ENCODE data around the gene MXRA5. TPM values are rescaled to one million over a fixed set of nuclear protein-coding genes. Genes with fewer than 3 reads are reported as not detected.
"Not testable (repeated sequence)": the region's sequence is repeated elsewhere in the genome, so short reads cannot be mapped to it uniquely, and the experiment has no call there.

Gene MXRA5
- total and polyA plus RNA-seq, 4 donors: 0.55 to 17.0 (median 3.9) TPM

DNA sequence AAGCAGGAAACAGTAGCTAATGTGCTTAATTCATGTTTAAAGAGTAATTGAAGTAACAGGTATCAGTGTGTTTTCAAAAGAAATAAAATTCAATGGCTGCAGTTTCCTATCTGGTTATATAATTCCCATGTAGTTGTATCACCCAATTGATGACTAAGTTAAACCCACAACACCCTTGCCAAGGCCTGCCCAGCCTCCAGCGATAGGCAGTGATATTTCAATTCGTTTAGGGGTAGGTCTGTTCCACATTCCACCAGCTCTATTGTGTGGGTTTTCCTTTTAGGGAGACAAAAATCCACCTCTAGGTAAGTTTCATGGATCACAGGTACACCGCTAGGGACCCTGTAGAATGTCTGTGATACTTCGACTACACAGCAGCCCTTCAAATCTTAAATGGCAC is 24.7 kb upstream of the MXRA5 start:
- DNase-seq (no peak), ATAC-seq (ENCODE audit: insufficient read depth, low FRiP score) (no peak)
- 87 to 94% methylated on average over 4 of the region's 4 CpGs for WGBS, 2 donors
- H3K9ac ChIP-seq (ENCODE audit: insufficient read depth in 1 of 2, low read length in 2 of 2): no peak overlapping the region
- H3K27me3 ChIP-seq (ENCODE audit: control insufficient read depth in 3 of 3, insufficient read depth in 3 of 3, low read length in 2 of 3): no peaks in the 10 kb centered on the region
- no peak overlapping the region for H3K27ac ChIP-seq (ENCODE audit: low read depth in 1 of 2, low read length in 1 of 2)
- no peaks in the 10 kb centered on the region for H3K9me3 ChIP-seq (ENCODE audit: control insufficient read depth in 4 of 4, insufficient read depth in 3 of 4, low read length in 3 of 4)
- TF ChIP-seq, protein P1, sequence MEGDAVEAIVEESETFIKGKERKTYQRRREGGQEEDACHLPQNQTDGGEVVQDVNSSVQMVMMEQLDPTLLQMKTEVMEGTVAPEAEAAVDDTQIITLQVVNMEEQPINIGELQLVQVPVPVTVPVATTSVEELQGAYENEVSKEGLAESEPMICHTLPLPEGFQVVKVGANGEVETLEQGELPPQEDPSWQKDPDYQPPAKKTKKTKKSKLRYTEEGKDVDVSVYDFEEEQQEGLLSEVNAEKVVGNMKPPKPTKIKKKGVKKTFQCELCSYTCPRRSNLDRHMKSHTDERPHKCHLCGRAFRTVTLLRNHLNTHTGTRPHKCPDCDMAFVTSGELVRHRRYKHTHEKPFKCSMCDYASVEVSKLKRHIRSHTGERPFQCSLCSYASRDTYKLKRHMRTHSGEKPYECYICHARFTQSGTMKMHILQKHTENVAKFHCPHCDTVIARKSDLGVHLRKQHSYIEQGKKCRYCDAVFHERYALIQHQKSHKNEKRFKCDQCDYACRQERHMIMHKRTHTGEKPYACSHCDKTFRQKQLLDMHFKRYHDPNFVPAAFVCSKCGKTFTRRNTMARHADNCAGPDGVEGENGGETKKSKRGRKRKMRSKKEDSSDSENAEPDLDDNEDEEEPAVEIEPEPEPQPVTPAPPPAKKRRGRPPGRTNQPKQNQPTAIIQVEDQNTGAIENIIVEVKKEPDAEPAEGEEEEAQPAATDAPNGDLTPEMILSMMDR (IDR thresholded peaks at IDR 0.05; ENCODE audit: control extremely low read depth, extremely low read depth): no peak
- no peak overlapping the region for H3K4me3 ChIP-seq
- H3K36me3 ChIP-seq (ENCODE audit: control insufficient read depth in 4 of 4, insufficient read depth in 4 of 4, low read length in 4 of 4): no peaks in the 10 kb centered on the region
- H3K4me1 ChIP-seq (ENCODE audit: control insufficient read depth in 5 of 5, insufficient read depth in 5 of 5, low read length in 5 of 5): no peaks in the 10 kb centered on the region

- no peak overlapping the region for H3K4me3 ChIP-seq
- H3K27ac ChIP-seq (ENCODE audit: low read depth in 1 of 2, low read length in 1 of 2): no peak overlapping the region
- 45 to 54% methylated on average over 3 of the region's 3 CpGs for WGBS, 2 donors
- H3K36me3 ChIP-seq (ENCODE audit: control insufficient read depth in 4 of 4, insufficient read depth in 4 of 4, low read length in 4 of 4): no peaks in the 10 kb centered on the region
- H3K9ac ChIP-seq (ENCODE audit: insufficient read depth in 1 of 2, low read length in 2 of 2): no peak overlapping the region
- no peaks in the 10 kb centered on the region for H3K27me3 ChIP-seq (ENCODE audit: control insufficient read depth in 3 of 3, insufficient read depth in 3 of 3, low read length in 2 of 3)
- no peaks in the 10 kb centered on the region for H3K9me3 ChIP-seq (ENCODE audit: control insufficient read depth in 4 of 4, insufficient read depth in 3 of 4, low read length in 3 of 4)
- H3K4me1 ChIP-seq (ENCODE audit: control insufficient read depth in 5 of 5, insufficient read depth in 5 of 5, low read length in 5 of 5): no peaks in the 10 kb centered on the region
- ATAC-seq (ENCODE audit: insufficient read depth, low FRiP score) (no peak), DNase-seq (no peak)
- TF ChIP-seq, protein P1 (IDR thresholded peaks at IDR 0.05; ENCODE audit: control extremely low read depth, extremely low read depth): no peak
These were observed 24.2 kb upstream of the MXRA5 start for GRCh38 chrX:3370656-3371055.

DNA sequence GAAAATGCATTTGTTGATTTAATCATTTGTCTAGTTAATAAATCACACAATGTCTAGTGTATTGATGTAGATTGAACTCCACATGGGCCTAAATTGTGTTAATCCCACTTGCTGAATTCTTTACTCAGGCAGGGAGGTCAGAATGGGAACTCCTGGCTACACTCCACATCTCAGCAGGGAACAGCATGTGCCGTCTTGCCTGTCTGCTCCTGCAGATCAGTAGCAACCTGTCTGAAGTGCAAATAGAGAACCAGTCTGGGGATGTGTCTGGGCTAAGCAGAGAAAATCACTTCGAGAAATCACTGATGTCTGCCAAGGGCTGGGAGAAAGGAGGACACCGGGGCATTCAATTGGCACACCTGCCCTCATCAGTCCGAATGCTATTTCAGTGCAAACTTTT is 16.5 kb upstream of the MXRA5 start:
- Histone ChIP-seq H3K27me3 (ENCODE audit: control insufficient read depth in 3 of 3, insufficient read depth in 3 of 3, low read length in 2 of 3) (peaks cover 0 to 18% (median 0%) of the 10 kb centered on the region in 3 donors), H3K27ac (ENCODE audit: low read depth in 1 of 2, low read length in 1 of 2) (no peak overlapping the region), H3K4me3 (no peak overlapping the region), H3K4me1 (ENCODE audit: control insufficient read depth in 5 of 5, insufficient read depth in 5 of 5, low read length in 5 of 5) (no peaks in the 10 kb centered on the region), H3K9ac (ENCODE audit: insufficient read depth in 1 of 2, low read length in 2 of 2) (no peak overlapping the region), H3K36me3 (ENCODE audit: control insufficient read depth in 4 of 4, insufficient read depth in 4 of 4, low read length in 4 of 4) (no peaks in the 10 kb centered on the region), H3K9me3 (ENCODE audit: control insufficient read depth in 4 of 4, insufficient read depth in 3 of 4, low read length in 3 of 4) (peaks cover 0 to 4% (median 0%) of the 10 kb centered on the region in 4 donors)
- TF ChIP-seq, protein P1 (IDR thresholded peaks at IDR 0.05; ENCODE audit: control extremely low read depth, extremely low read depth): no peak
- DNase-seq (no peak), ATAC-seq (ENCODE audit: insufficient read depth, low FRiP score) (no peak)
- WGBS, 2 donors: 73 to 87% methylated on average over 4 of the region's 4 CpGs

GRCh38 chrX:3360881-3361280 is 14.4 kb upstream of the MXRA5 start:
- peaks cover 0 to 4% (median 0%) of the 10 kb centered on the region in 4 donors for H3K9me3 ChIP-seq (ENCODE audit: control insufficient read depth in 4 of 4, insufficient read depth in 3 of 4, low read length in 3 of 4)
- 65 to 98% methylated on average over 10 to 14 of the region's 14 CpGs for WGBS, 2 donors
- TF ChIP-seq, protein P1 (IDR thresholded peaks at IDR 0.05; ENCODE audit: control extremely low read depth, extremely low read depth): no peak
- no peaks in the 10 kb centered on the region for H3K36me3 ChIP-seq (ENCODE audit: control insufficient read depth in 4 of 4, insufficient read depth in 4 of 4, low read length in 4 of 4)
- H3K27me3 ChIP-seq (ENCODE audit: control insufficient read depth in 3 of 3, insufficient read depth in 3 of 3, low read length in 2 of 3): peaks cover 0 to 18% (median 0%) of the 10 kb centered on the region in 3 donors
- no peak for DNase-seq
- no peak overlapping the region for H3K27ac ChIP-seq (ENCODE audit: low read depth in 1 of 2, low read length in 1 of 2)
- ATAC-seq (ENCODE audit: insufficient read depth, low FRiP score): no peak
- no peaks in the 10 kb centered on the region for H3K4me1 ChIP-seq (ENCODE audit: control insufficient read depth in 5 of 5, insufficient read depth in 5 of 5, low read length in 5 of 5)
- H3K9ac ChIP-seq (ENCODE audit: insufficient read depth in 1 of 2, low read length in 2 of 2): no peak overlapping the region
- no peak overlapping the region for H3K4me3 ChIP-seq

GRCh38 chrX:3352741-3353140 is 6.3 kb upstream of the MXRA5 start:
- H3K9ac ChIP-seq (ENCODE audit: insufficient read depth in 1 of 2, low read length in 2 of 2); H3K36me3 ChIP-seq (ENCODE audit: control insufficient read depth in 4 of 4, insufficient read depth in 4 of 4, low read length in 4 of 4); H3K4me1 ChIP-seq (ENCODE audit: control insufficient read depth in 5 of 5, insufficient read depth in 5 of 5, low read length in 5 of 5); H3K4me3 ChIP-seq; H3K27ac ChIP-seq (ENCODE audit: low read depth in 1 of 2, low read length in 1 of 2); DNase-seq; H3K9me3 ChIP-seq (ENCODE audit: control insufficient read depth in 4 of 4, insufficient read depth in 3 of 4, low read length in 3 of 4); ATAC-seq (ENCODE audit: insufficient read depth, low FRiP score): not testable (repeated sequence)
- H3K27me3 ChIP-seq (ENCODE audit: control insufficient read depth in 3 of 3, insufficient read depth in 3 of 3, low read length in 2 of 3): peaks cover 0 to 31% (median 2%) of the 10 kb centered on the region in 3 donors
- WGBS, 2 donors: 84 to 94% methylated on average over 3 of the region's 3 CpGs

Measured in lung (tissue), 12 donors.